Fibroblast of the conjunctiva (primary cell): Measurements from ENCODE around the gene LAMA5.

Experiments
- DNase-seq: peaks from one replicate; pipeline ENCODE4 v3.0.0-alpha.2; 2010; ENCODE audit warnings: low read depth

LAMA5 gene, protein sequence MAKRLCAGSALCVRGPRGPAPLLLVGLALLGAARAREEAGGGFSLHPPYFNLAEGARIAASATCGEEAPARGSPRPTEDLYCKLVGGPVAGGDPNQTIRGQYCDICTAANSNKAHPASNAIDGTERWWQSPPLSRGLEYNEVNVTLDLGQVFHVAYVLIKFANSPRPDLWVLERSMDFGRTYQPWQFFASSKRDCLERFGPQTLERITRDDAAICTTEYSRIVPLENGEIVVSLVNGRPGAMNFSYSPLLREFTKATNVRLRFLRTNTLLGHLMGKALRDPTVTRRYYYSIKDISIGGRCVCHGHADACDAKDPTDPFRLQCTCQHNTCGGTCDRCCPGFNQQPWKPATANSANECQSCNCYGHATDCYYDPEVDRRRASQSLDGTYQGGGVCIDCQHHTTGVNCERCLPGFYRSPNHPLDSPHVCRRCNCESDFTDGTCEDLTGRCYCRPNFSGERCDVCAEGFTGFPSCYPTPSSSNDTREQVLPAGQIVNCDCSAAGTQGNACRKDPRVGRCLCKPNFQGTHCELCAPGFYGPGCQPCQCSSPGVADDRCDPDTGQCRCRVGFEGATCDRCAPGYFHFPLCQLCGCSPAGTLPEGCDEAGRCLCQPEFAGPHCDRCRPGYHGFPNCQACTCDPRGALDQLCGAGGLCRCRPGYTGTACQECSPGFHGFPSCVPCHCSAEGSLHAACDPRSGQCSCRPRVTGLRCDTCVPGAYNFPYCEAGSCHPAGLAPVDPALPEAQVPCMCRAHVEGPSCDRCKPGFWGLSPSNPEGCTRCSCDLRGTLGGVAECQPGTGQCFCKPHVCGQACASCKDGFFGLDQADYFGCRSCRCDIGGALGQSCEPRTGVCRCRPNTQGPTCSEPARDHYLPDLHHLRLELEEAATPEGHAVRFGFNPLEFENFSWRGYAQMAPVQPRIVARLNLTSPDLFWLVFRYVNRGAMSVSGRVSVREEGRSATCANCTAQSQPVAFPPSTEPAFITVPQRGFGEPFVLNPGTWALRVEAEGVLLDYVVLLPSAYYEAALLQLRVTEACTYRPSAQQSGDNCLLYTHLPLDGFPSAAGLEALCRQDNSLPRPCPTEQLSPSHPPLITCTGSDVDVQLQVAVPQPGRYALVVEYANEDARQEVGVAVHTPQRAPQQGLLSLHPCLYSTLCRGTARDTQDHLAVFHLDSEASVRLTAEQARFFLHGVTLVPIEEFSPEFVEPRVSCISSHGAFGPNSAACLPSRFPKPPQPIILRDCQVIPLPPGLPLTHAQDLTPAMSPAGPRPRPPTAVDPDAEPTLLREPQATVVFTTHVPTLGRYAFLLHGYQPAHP (N-terminal part only)

DNA sequence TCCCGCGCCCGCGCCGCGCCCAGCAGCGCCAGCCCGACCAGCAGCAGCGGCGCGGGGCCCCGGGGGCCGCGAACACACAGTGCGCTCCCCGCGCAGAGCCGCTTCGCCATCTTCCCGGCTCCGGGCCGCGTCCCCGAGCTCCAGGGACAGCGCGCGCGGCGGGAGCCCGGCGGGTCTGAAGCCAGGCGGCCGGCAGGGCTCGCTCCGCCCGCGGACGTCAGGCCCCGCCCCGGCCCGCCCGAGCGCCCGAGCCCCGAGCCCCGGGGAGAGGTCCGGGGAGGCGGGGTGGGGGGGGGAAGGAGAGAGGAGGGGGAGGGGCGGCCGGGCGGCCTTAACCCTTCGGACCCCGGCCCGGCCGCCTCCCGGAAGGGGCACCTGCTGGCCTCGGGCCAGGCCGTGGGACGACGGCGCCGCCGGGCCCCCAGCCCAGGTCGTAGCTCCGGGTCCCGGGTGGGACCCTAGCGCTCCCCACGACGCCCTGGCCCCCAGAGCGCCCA, at the start of gene LAMA5:
Gene LAMA5 (minus strand): TSS at position 177 of the 497 bp plus-strand sequence. CDS start 67 bp downstream, at position 110.
- DNase-seq, result no peak

DNA sequence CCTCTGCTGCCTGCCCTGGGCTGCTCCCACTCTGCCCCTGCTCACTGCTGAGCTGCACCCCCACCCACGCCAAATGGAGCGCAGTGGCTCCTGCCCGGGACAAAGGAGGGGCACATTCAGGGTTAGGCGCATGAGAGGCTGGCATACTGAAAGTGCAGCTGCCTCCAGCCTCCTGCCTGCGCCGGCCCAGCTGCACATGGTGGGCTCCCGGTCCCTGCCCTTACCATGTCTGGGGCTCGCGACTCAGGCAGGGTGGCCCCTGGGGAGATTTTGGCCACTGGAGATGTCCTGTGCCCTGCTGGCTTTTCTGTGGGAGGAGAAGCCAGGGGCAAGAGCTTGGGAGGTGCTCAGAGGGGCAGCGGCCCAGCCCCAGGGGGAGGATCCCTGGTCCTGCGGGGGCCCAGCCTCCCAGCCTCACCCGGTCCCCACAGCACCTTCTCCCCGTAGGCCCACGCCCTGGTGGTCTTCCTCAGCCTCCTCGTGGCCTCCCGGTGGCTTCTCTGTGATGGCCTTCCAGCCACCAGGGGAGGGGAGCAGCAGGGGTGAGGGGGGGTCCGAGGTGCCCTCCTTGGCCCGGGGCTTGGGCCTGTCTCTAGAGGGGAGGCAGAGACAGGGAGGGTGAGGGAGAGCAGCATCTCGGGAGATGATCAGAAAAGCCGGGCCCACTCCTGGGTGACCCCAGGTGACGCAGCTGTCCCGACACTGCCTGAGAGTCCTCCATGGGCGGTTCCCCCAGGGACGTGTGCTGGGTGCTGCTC, 48.4 kb upstream of the LAMA5 start:
- DNase-seq, result no peak

DNA sequence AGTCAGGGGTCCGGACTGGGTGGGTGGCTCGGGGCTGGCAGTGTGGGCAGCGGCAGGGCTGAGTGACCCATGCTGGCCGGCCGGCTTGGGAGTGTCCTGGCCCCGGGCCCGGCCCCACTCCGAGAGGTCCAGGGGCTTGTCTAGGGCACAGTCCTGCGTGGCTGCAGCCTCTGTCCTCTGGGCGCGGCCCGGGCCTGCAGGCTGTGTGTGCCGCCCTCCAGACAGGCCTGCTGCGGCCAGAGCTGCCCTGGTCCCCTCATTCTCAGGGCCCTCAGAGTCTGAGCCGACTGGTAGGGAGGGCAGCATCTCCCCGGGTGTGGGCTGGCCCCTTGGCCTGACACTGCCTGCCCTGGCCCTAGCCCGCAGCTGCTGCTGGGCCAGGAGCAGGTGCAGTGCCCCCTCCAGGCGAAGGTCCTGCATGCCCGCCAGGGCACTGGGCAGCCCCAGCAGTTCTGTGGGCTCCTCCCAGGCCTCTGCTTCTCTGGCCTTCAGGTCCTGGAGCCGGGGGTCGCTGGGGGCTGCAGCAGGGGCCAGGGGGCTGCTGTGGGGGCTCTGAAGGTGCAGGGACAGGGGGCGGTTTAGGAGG, 46.9 kb upstream of the LAMA5 start:
- DNase-seq, result no peak

DNA sequence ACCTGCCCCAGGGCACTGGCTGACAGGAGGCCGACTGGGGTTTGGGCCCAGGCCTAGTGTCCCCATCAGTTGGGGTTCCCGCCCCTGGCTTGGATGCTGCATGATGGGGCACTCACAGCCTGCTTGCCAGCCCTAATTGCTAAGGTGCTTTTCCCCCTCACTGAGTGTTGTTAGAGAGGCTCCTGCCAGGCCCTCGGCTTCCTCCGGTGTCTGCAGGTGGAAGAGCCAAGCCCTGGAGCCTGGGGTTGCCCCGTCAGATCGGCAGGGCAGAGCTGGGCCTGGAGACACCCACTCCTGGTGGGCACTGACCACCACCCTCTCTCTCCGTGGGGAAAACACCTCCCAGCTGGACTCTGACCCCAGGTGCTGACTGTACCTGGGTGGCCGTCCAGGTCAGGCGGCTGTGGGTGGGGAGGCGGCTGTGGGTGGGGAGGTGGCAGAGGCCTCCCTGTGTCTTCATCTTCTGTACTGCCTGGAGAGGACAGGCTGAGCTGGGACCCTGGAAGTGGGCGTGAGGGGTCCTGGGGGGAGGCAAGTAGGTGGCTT, 46.0 kb upstream of the LAMA5 start:
- DNase-seq, result no peak

DNA sequence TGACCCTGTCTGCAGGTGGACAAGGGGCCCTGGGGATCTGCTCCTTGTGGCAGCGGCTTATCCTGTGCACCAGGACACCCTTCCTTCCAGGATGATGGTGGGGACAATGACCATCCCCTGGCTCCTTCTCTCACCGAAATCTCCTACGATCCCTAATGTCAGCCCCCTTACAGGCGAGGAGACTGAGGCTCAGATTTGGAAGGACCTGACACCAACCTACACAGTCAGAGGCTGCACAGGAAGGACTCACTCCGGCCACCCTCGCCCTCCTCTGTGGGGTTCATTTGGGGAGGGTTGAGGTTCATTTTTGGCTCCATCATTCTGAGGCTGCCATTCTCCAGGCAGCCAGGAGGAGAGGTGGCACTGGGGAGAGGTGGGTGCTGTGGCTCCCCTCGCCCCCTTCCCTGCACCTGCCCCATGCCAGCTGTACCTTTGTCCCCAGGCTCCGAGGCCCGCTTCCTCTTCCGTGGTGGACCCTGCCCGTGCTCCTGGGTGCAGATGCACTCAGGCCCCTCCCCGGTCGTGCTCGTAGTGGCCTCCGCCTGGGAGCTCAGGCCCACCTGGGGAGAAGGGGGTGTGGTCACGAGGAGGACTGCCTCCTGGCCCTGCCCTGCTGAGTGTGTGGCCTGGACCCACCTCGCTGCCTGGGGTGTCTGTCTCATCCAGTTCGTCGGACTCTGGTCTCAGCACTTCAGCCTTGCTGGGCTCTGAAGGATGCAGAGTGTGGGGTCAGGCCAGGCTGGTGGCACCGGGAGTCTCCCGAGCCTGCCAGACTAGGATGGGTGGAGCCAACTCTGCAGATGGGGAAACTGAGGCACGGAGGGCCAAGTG, 45.3 kb upstream of the LAMA5 start:
- DNase-seq, result no peak

DNA sequence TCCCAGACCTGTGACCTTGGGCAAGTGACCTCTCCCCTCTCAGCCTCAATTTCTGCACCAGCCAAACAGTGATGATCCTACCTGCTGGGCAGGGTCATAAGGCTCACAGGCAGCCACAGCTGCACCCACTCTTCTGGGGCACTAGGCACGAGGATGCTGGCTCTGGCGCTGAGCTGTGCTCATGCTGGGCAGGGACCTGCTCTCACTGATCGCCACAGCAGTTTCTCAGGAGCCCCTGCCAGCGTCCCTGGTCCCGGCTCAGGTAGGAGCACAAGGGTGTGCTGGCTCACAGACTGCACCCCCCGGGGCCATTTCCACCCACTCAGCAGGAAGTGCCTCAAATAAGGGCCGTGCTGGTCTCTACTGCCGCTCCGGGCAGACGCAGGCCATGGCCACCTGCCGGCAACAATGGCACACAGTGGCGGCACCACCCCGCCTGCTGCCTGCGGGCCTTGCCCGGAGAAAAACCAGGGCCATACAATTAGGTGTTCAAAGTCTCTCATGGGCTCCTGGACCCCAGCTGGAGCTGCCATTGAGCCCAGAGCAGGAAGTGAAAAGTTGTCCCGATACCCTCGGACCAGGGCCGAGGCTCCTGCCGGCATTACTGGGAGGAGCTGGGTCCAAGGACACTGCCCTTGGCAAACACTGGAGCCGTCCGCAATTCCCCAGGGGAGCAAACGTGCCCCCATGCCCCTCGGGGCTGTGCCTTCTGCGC, 44.5 kb upstream of the LAMA5 start:
- no peak for DNase-seq

DNA sequence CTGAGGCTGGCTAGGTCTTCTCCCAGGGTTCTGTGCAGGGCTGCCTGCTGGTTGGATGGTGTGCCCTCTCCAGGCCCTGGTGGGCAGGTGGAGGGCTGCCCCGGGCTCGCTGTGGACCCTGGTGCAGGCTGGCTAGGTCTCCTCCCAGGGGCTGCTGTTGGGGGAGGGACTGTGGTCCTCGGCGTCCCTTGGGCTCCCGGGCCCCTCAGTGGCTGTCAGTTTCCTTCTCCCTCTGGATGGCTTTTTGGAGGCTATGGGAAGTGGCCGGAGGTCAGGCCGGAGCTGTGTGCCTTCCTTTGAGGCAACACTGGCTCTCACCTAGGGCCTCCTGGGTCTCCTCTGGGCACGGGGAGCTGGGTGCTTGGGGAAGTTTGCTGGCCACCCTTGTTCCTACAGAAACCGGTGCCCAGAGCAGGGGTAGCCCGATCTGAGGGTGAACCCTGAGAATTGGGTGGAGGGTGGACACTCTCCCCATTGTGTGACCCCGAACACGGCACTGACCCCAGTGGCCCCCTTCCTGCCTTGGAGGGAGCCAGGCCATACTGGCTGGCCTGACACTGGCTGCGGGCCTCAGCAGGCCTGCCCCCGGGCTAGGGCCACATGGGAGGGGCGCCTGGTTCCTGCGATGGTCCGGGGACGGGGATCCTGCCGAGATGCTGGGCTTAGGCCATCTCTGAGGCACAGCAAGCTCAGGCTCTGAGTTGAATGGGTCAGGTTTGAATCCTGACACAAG, 43.8 kb upstream of the LAMA5 start:
- DNase-seq, result no peak

DNA sequence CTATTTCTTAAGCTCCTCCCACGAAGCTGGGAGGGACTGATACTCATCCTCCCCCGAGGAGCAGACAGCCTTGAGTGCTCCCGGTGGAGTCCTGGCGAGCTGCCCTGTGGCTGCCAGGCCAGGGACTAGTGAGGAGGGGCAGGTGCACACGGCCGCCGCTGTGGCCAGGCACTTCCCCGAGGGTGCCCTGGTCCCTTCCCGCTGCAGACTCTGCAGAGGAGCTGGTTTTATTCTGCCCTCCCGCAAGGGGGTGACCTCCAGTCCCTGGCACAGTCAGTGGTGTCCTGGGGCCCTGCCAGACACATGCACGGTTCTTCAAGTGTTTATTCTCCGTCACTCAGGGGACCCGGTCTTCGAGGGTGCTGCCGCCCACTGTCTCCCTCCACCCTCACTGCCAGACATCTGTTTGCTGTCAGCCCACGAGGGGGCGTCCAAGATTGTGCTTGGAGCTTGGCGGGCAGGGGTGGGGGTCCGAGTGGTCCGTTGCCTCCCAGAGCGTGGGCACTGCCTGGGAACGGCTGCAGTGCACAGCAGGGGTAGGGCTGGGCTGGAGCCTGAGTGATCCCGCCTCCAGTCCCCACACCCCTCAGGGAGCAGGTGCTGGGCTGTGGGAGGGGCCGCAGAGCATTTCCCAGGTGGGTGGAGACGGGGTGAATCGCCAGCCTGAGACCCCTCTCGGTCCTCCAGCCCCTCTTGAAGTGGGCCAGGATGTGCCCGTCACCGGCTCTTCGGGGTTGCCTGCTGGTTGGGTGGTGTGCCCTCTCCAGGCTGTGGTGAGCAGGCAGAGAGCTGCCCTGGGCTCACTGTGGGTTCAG, 43.0 kb upstream of the LAMA5 start:
- DNase-seq, result no peak

DNA sequence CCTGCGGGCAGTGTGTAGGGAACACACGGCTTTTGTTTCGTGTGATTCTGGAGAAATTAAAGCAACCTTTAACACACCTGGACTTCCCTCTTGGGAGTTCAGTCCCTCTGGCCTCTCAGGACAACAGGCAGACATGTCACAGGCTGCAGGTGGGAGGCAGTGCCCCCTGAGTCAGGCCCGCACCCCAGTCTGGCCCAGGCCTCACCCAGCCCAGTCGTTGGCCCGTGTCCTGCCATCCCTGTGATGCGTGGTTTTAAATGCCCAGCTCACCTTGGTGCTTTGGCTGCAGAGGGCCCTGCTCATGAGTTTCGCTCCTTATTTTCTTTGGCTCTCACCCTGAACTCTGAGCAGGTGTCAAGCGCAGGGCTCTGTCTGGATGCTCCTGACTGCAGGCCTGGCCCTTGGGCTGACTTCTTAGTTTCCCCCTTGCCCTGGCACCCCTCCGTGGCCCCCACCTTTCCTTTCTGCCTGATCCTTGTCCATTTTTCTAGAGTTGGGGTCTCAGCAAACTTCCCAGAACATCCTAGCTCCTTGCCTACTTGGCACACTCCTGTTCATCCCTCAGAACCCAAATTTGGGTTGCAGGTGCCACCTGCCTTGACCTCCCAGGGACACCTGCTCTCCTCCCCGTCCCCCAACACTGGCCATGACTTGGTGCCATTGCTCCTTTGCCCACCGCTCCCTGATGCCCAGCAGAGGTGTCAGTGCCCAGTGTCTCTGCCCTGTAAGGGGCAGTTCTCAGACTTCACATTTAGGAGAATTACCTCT, 42.2 kb upstream of the LAMA5 start:
- no peak for DNase-seq

DNA sequence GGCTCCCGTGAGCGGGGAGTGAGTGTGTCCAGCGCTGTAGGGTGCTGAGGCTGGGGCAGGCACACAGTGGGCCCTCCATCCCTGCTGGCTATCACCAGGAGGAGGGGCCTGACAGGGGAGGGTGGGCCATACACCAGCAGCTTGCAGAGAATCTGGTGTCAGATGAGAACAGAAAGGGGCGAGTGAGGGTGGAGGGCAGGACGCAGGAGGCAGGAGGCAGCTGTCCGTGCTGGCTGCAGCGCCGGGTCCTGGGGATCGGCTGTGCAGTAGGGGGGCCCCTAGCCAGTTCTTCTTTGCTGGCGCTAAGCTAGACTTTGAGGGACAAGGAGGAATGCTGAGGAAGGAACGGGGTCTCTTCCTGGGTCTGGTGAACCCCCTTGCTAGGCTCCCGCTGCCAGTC, 41.5 kb upstream of the LAMA5 start:
- no peak for DNase-seq

DNA sequence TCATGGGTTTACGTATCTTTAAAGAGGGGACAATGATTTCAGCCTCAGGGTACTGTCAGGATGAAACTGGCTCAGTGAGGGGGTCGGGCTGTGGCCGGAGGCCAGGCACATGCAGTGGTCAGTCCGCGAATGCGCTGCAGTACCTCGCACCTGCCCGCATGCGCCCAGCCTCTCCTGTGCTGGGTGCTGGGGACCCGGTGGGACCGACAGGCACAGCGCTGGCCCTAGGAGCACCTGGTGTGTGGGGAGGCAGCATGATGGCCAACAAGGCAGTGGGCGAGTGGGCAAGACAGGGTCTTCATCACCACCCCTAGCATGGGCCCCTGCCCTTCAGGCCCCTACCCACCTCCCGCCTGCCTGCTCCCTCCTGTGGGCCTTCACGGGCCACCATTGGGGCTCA, 40.9 kb upstream of the LAMA5 start:
- no peak for DNase-seq

DNA sequence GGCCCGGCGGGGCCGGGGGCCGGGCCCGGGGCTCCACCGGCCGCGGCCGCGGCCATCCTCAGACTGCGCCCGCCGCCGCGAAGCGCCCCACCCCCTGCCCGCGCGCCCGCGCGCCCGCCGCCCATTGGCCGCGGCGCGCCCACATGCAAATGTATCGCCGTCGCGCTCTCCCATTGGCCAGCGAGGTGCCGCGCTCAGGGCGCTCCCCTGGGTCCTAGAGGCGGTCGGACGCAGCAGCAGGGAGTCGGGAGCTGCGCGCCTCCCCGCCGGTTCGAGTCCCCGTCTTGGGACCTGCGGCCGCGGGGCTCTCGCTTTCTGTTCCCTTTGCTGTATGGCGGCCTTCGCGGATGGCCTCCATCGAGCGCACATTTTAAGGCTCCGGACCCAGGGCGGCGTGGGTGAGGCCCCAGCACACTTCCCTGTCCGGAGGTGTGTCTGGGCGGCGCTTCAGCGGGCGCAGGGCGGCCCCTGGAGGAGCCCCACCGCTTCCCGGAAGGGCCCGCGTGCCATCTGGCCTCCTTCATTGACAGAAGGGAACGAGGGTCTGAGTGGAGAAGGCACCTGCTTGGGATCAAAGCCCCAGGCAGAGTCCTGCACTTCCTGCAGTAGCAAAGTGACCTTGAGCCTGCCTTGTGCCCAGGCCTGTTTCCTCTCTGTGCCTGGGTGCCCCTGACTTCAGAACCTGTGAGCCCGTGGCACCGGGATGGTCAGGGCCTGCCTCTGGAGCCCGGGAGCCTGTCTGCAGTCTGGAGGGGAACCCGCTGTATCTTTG, 40.3 kb upstream of the LAMA5 start, which contains the start of gene CABLES2:
Gene CABLES2 (minus strand): TSS at position 65 of the 772 bp plus-strand sequence. CDS start 9 bp downstream, at position 56.
- DNase-seq, result peak; percentile 83

DNA sequence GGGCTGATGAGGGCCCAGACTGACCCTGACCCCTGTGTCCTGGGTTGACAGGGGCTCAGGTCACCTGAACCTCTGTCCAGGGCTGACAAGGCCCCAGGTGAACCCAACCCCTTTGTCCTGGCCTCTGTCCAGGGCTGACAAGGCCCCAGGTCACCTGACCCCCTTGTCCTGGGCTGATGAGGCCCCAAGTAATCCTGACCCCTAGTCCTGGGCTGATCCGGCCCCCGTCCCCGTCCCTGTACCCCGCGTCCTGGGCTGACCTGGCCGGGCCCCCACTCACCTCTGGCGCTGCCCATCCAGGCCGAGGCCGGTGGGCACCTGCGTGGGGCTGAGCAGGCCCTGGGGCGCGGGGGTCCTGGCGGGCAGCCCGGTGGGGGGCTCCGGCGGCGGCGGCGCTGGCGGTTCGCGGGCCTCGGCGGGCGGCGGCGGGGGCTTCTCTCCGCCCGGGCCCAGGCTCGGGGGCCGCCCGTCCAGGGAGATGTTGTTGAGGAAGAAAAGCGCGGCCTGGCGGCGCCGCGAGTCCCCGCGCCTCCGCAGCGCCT, 39.6 kb upstream of the LAMA5 start:
- DNase-seq, result no peak

DNA sequence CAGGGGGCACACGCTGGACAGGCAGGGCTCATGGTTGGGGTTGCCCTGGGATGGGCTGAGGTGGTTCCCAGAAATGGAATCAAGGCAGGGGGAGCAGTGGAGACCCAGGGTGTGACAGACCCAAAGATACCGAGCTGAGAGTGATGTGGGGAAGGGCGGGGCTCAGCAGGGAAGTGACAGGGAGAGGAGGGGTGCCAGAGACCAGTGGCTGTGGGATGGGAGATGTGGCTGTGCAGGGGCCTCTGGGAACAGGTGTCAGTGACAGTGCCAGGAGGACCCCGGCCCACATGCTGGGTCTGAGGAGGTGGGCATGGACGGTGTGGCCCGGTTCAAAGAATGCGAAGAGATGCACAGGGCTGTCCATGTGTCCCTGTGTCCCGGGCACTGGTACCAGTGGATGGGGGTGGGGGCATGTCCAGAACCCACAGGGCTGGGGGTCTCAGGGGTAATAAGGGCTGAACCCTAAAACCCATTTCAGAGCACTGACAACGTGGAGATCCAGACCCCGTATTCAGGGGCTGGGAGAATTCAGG, 38.9 kb upstream of the LAMA5 start:
- DNase-seq, result no peak
